Measurements from ENCODE around the gene AKR1C3. TPM values are rescaled to one million over a fixed set of nuclear protein-coding genes. Genes with fewer than 3 reads are reported as not detected.

AKR1C3 gene
- total and polyA plus RNA-seq, 2 donors (not counting 3 experiments of a cell fraction or from before 2014, with no cell fraction given) = 27.4 to 32.2 TPM

GRCh38 chr10:5135581-5135980 lies 41.4 kb downstream of the AKR1C3 start:
- Histone ChIP-seq H4K20me1 (replicated peaks; ENCODE audit: control insufficient read depth, extremely low read depth, insufficient read depth, low read length) (no peaks in the 10 kb centered on the region), H3K9me3 (replicated peaks; ENCODE audit: control insufficient read depth, insufficient read depth, low read length) (no peaks in the 10 kb centered on the region), H3K79me2 (ENCODE audit: control insufficient read depth, insufficient read depth, low read length) (no peaks in the 10 kb centered on the region), H3K36me3 (ENCODE audit: control insufficient read depth in 2 of 2, extremely low read depth in 1 of 2, insufficient read depth in 2 of 2, low read length in 2 of 2) (no peaks in the 10 kb centered on the region), H3K9me1 (replicated peaks; ENCODE audit: control insufficient read depth, extremely low read depth, insufficient read depth, low read length) (no peaks in the 10 kb centered on the region), H3K27me3 (ENCODE audit: control insufficient read depth in 2 of 2, insufficient read depth in 2 of 2, low read length in 2 of 2) (no peaks in the 10 kb centered on the region), H3K27ac (ENCODE audit: insufficient read depth, low read depth, low read length) (no peak overlapping the region), H3K4me3 (replicated peaks in 1 of 3; ENCODE audit: insufficient read depth in 1 of 3, low read depth in 1 of 3, low read length in 3 of 3) (no peak overlapping the region), H3K4me1 (ENCODE audit: control insufficient read depth, extremely low read depth, insufficient read depth, low read length) (no peaks in the 10 kb centered on the region), H3K9ac (replicated peaks; ENCODE audit: extremely low read depth, insufficient read depth, low read length) (no peak overlapping the region), H3K4me2 (ENCODE audit: insufficient read depth, low read length) (no peak overlapping the region), H2AFZ (ENCODE audit: low read depth, low read length) (no peak overlapping the region)
- DNase-seq (ENCODE audit: low read depth, low spot score) = no peak
- dilution Hi-C loops (cut with MboI; ENCODE audit: extremely low pct_ligation_motif_present, low sequenced_read_pairs) = no loop called here
- no TSS peak for BruUV-seq (replicated peaks)
- CTCF ChIA-PET = no interaction called here
- POLR2A ChIA-PET = no interaction called here
- TF ChIP-seq MAX (IDR thresholded peaks at IDR 0.05; ENCODE audit: insufficient read depth, insufficient read length) = no peak
- no peak for TF ChIP-seq EZH2 (IDR thresholded peaks at IDR 0.05; ENCODE audit: borderline replicate concordance, low read depth, low read length, severe bottlenecking)
- TF ChIP-seq JUN (IDR thresholded peaks at IDR 0.05; ENCODE audit: borderline replicate concordance, insufficient read depth, insufficient read length, low read depth) = no peak
- TF ChIP-seq POLR2AphosphoS5 (IDR thresholded peaks at IDR 0.05; ENCODE audit: insufficient read depth, low read depth, low read length) = no peak
- TF ChIP-seq, protein P1, sequence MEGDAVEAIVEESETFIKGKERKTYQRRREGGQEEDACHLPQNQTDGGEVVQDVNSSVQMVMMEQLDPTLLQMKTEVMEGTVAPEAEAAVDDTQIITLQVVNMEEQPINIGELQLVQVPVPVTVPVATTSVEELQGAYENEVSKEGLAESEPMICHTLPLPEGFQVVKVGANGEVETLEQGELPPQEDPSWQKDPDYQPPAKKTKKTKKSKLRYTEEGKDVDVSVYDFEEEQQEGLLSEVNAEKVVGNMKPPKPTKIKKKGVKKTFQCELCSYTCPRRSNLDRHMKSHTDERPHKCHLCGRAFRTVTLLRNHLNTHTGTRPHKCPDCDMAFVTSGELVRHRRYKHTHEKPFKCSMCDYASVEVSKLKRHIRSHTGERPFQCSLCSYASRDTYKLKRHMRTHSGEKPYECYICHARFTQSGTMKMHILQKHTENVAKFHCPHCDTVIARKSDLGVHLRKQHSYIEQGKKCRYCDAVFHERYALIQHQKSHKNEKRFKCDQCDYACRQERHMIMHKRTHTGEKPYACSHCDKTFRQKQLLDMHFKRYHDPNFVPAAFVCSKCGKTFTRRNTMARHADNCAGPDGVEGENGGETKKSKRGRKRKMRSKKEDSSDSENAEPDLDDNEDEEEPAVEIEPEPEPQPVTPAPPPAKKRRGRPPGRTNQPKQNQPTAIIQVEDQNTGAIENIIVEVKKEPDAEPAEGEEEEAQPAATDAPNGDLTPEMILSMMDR (IDR thresholded peaks at IDR 0.05; ENCODE audit: extremely low read depth in 1 of 2, insufficient read depth in 1 of 2, low read depth in 1 of 2, low read length in 2 of 2) = no peak
- no peak for TF ChIP-seq POLR2A (IDR thresholded peaks at IDR 0.05; ENCODE audit: low read depth, low read length)
- no peak for TF ChIP-seq GATA2 (IDR thresholded peaks at IDR 0.05; ENCODE audit: insufficient read depth, insufficient read length, low read depth, low read length)
- TF ChIP-seq MYC (IDR thresholded peaks at IDR 0.05; ENCODE audit: low read depth, low read length) = no peak
- TF ChIP-seq FOS (IDR thresholded peaks at IDR 0.05; ENCODE audit: borderline replicate concordance, insufficient read depth, low read length) = no peak
- intact Hi-C loops (cut with micrococcal nuclease) = no loop called here
- no peak for FAIRE-seq
